ENCODE data around the gene CCDC91.
"Not testable (repeated sequence)": the region's sequence is repeated elsewhere in the genome, so short reads cannot be mapped to it uniquely, and the experiment has no call there.

The CCDC91 gene

GRCh38 chr12:28286352-28286751 is 96.1 kb downstream of the CCDC91 start:
- no peak for DNase-seq

GRCh38 chr12:28290262-28290661 is 100.0 kb downstream of the CCDC91 start:
- no peak for DNase-seq

DNA sequence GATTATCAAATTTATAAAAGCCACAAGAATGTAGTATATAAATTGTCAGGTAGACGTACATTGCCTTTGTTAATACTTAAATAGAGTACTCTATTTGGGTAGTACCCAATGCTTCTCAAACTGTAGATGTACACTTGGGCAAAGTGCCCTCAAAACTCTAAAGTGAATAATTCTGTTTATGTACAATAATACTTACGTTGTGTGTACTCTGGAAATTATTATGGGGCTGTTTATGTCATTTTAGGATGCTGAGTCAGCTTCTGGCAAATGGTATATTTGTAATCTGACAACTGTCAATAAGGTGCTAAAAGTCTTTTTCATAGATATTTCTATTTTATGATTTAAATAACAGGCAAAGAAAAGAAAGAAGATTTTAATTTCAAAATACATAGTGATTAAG is 102.4 kb downstream of the CCDC91 start:
- DNase-seq, result no peak

DNA sequence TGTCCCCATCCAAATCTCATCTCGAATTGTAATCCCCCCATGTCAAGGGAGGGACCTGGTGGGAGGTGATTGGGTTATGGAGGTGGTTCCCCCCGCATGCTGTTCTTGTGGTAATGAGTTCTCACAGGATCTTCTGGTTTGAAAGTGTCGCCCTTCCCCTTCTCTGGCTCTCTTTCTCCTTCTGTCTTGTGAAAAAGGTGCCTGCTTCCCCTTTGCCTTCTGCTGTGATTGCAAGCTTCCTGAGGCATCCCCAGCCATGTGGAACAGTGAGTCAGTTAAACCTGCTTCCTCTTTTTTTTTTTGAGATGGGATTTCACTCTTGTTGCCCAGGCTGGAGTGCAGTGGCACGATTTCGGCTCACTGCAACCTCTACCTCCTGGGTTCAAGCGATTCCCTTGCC is 104.0 kb downstream of the CCDC91 start:
- DNase-seq, result no peak

DNA sequence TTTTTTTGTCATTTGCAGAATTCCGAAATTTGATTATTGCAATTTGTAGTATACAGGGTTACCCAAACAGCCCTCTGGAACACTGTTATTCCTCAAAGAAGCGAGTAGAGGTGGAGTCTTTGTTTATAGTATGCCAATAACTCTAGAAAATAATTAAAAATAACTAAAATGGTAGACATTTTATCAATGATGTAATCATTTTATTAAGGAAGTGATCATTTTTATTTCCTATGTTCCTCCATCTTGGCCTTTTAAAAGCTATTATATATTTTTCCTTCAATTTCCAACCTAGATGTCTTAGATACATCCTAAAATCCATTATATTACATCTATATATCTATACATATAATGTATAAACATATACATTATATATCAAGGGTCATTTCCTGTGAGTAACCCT is 106.0 kb downstream of the CCDC91 start:
- DNase-seq, result no peak

DNA sequence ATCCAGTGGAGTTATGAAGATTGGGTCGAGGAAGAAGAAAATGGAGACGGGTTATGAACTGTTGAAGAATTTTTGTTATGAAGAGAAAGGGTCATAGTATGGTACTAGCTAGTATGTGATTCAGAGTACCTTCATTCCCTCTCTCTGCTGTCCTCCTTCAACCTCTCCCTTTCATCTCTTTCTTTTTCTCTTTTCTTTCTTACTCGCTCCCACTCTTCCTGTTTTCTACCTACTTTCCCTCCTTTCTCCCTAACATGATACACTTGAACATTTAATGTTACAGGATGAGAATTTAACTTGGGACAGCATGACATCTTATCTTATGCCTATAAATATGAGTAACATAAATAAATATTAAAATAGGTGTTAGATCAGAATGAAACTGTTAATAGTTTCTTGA is 112.9 kb downstream of the CCDC91 start:
- no peak for DNase-seq

GRCh38 chr12:28306535-28306934 is 116.3 kb downstream of the CCDC91 start:
- no peak for DNase-seq

DNA sequence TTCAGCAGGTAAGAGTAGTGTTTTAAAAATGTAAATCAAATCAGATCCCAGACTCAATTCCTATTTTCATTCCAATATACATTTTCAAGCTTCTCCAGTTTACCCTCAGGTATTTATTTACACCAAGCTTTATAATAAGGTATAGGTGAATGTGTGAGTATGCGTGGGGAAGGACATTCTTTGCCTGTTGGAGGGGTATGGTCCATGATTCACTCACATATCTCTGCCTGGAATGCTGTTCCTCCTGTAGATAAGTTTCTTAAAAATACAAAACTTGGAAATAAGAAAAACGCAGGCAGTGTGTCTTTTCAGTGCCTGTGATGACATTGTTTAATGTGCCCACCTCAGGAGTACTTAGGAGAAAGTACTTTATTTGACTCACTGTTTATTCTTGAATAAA is 118.6 kb downstream of the CCDC91 start:
- DNase-seq, result no peak

DNA sequence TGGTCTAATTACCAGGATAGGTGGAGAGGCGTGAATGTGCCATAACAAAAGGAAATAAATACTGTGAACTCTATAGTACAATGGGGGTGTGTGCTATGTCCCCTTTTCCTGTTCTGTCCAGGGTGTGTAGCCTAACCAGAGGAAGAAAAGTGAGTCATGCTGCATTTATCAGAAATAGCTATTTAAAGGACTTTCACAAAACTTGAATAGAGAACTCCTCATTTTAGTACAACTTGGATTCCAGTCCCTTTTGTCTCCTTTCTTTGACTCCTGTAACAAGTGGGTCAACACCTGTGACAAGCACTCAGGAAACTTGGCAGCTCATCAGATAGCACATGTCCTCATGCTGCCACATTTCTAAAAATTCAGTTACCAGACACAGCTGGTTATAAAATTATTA is 123.4 kb downstream of the CCDC91 start:
- no peak for DNase-seq

DNA sequence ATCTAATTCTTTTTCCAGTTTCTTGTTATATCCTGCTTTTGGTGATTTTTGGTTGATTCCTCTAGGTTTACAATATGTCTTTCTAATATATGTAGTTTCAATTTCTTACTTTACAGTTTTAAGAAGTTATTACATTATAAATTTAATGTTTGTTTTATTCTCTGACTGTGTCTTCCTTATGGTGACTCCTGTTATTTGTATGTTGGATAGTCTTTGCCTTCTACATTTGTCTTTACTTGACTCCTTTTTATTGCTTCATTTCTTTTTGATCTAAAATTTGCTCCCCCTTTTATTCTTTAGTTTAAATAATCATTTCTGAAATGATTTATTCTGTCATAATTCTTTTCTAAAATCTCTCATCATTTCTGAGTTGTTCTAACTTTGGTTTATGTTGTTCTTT is 125.8 kb downstream of the CCDC91 start:
- DNase-seq, result no peak

DNA sequence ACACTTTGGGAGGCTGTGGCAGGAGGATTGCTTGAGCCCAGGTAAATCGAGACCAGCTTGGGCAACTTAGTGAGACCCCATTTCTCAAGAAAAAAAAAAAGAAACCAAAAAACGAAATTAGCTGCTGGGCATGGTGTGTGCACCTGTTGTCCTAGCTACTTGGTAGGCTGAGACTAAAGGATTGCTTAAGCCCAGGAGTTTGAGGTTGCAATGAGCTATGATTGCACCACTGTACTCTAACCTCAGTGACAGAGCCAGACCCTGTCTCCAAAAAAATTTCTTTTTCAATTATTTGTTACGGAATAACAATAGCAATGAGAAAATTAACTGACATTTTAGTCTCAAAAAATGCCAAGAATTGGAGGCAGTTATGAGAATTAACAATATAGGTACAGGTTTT is 128.0 kb downstream of the CCDC91 start:
- DNase-seq, result no peak

DNA sequence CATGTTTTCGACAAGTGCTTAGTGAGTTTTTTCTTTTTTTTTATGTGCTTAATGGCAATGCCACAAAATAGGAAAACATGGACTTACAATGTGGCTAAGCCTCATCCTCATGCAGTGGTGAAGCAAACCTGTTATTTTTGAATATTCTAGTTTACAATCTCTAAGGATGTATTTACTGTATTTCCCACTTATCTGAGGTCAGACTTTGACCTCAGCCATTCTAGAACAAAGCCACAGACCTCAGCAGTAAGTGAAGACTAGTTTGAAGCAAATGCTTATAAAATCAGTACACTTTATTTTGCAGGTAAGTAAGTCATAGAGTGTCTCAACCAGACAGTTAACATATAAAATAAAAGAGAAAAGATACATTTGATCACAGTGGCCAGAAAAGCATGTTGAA is 130.1 kb downstream of the CCDC91 start:
- DNase-seq, result no peak

- DNase-seq, result no peak
Observed at GRCh38 chr12:28327722-28328121, 137.5 kb downstream of the CCDC91 start.

DNA sequence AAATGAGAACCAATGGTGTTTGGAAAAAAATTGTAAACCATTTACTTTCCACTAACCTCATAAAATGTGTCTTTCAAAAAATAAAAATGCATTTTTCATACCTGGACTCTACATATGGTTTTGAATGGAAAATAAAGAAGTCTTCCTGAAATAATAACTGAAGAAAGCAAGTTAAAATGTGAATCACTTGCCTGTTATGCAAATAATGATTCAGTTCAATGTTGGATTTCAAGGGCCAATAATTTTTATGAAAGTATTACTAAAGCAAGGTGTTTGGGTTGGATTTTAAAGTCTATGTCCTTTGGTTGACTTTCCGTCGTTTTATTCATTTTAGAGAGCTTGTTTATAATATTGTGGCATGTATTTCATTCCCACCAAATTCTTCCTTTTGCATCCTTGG is 138.7 kb downstream of the CCDC91 start:
- DNase-seq, result no peak

- DNase-seq, result not testable (repeated sequence)
Observed at GRCh38 chr12:28329727-28330126, 139.5 kb downstream of the CCDC91 start.

GRCh38 chr12:28330232-28330631 is 140.0 kb downstream of the CCDC91 start:
- not testable (repeated sequence) for DNase-seq

DNA sequence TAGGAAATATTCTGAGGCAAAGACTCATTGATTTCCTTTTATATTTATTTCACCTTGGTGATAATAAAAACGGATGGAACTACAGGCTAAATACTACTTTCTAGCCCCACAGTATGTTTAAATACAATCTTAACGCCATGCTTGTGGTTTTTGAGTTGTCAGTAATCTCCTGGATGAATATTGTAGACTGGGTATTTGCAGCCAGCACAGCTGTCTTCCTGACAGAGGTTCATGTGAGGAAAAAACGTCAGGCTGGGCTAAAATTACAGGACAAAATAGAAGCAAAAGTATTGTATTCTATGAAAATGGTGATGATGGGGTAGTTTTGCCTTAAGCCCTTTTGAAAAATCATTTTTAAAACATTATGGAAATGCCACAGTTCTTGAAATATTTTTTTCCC is 140.9 kb downstream of the CCDC91 start:
- DNase-seq, result no peak

- no peak for DNase-seq
Observed at GRCh38 chr12:28340261-28341045, 150.2 kb downstream of the CCDC91 start.

DNA sequence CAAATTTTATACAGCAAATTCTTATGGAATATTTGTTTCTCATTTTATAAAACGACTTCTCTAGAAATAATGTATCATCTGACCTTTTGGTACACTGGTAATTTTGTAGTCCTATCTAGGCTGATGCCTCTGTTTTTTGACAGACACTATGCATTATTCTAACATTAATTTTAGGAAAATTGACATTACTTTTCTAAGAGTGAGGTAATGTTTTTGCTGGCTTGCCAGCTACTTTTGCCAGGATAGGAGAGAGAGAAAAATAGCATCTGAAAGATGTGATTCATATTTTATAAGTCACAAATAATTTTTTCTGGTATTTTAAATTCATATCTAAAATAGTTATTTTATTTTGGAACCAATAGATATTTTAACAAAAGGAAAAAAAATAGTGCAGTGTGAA is 153.5 kb downstream of the CCDC91 start:
- no peak for DNase-seq

DNA sequence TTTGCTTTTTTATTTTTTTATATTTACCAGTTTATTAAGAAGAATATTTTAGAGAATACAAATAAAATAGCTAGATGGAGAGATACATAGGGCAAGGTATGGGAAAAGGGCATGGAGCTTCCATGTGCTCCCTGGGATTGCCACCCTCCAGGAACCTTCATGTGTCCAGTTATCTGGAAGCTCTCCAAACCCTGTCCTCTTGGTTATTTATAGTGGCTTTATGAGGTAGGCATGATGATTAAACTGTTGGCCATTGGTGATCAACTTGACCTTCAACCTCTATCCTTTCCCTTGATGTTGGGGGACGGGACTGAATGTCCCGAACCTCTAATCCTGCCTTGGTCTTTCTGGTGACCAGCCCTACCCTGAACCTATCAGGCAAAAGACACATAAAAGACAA is 156.3 kb downstream of the CCDC91 start:
- DNase-seq, result no peak

DNA sequence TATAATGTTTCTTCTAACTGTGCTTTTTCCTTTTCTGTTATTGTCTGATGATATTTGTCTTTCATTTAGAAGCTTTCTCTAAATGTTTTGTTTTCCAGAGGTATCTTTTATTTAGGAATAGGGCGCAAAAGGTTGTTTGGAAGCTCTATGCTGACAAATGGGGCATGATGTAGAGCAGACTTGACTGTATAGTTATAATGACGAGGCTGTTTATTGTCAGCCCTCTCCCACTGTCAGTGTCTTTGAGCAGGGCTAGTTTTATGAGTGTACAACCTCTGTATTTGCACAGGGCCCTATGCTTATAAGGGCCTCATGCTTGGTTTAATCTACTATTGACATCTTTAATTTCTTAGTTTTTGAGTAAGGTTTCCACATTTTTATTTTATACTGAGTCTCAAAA is 158.9 kb downstream of the CCDC91 start:
- no peak for DNase-seq

DNA sequence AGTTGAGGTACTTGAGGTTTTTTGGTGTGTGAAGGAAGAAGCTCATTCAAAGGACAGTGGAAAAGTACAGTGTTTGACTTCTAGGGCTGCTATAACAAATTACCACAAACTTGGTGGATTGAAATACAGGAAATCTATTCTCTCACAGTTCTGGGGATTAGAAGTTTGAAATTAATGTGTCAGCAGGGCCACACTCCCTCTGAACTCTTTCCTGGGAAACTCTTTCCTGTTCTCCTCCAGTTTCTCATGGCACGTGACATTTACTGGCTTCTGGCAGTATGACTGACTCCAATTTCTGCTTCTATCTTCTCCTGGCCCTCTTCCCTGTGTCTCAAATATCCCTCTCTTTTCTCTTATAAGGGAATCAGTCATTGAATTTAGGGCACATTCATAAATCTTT is 160.2 kb downstream of the CCDC91 start:
- no peak for DNase-seq

DNA sequence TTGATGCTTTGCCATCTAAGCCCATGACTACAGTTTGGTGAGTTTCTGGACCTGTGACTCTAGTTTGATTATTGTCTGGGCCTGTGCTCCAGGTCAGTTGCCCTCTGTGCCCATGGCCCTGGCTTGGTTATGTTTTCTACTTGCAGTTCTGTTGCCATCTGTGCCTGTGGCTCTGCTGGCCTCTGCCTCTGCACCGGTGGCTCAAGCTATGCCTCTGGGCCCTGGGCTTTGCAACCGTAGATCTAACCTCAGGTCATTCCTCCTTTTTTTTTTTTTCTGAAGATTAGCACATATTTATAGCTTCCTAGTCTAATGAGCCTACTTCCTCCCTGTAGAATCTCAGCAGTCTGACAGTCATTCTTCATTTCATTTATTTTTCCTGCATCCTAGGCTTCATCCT is 161.2 kb downstream of the CCDC91 start:
- no peak for DNase-seq

- no peak for DNase-seq
Observed at GRCh38 chr12:28355161-28355560, 164.9 kb downstream of the CCDC91 start.
